Lung (tissue), 12 donors: ENCODE data around the gene HIRA. TPM values are rescaled to one million over a fixed set of nuclear protein-coding genes. Genes with fewer than 3 reads are reported as not detected.

Source experiments
- ATAC-seq: fragments of 200-7000 bp; cut with Tn5 transposase; one replicate; pipeline ENCODE4 v1.9.1; 2020; ENCODE audit warnings: moderate number of reproducible peaks; ENCODE audit not compliant: insufficient read depth, low FRiP score
- DNase-seq, 3 donors: peaks; one replicate each; pipeline ENCODE4 v3.0.0-alpha.2; 2013 to 2017
- H3K27ac ChIP-seq, 2 donors: one replicate each; pipeline ENCODE4 v1.5.1; 2013; ENCODE audit warnings: mild to moderate bottlenecking in 2 of 2, moderate library complexity in 2 of 2, control low read depth in 1 of 2, inconsistent platforms in 1 of 2, low read depth in 1 of 2, low read length in 1 of 2
- H3K27me3 ChIP-seq, 3 donors: one replicate each; pipeline ENCODE4 v1.5.1; 2013; ENCODE audit warnings: low read length in 2 of 3; ENCODE audit not compliant: control insufficient read depth in 3 of 3, insufficient read depth in 3 of 3
- H3K36me3 ChIP-seq, 4 donors: one replicate each; pipeline ENCODE4 v1.5.1; 2013; ENCODE audit warnings: low read length in 4 of 4, mild to moderate bottlenecking in 1 of 4, moderate library complexity in 1 of 4; ENCODE audit not compliant: control insufficient read depth in 4 of 4, insufficient read depth in 4 of 4
- H3K4me1 ChIP-seq, 5 donors: one replicate each; pipeline ENCODE4 v1.5.1; 2013; ENCODE audit warnings: low read length in 5 of 5, mild to moderate bottlenecking in 2 of 5, moderate library complexity in 1 of 5; ENCODE audit not compliant: control insufficient read depth in 5 of 5, insufficient read depth in 5 of 5
- H3K4me3 ChIP-seq: one replicate; pipeline ENCODE4 v1.5.1; 2013; ENCODE audit warnings: mild to moderate bottlenecking, control low read depth, moderate library complexity
- H3K9ac ChIP-seq, 2 donors: one replicate each; pipeline ENCODE4 v1.5.1; 2013; ENCODE audit warnings: low read length in 2 of 2, control low read depth in 1 of 2; ENCODE audit not compliant: insufficient read depth in 1 of 2
- H3K9me3 ChIP-seq, 4 donors: one replicate each; pipeline ENCODE4 v1.5.1; 2013; ENCODE audit warnings: low read length in 3 of 4, mild to moderate bottlenecking in 1 of 4, moderate library complexity in 1 of 4; ENCODE audit not compliant: control insufficient read depth in 4 of 4, insufficient read depth in 3 of 4
- CTCF ChIP-seq: IDR thresholded peaks from 2 replicates; pipeline ENCODE4 v1.5.1; 2012; ENCODE audit warnings: mild to moderate bottlenecking; ENCODE audit errors: control extremely low read depth, extremely low read depth
- WGBS, 2 donors: extraction: QIAGEN DNeasy Blood & Tissue Kit; methylation state at CpG; one replicate each; pipeline ENCODE4 v1.1.7; 2013; 5-methylcytosine and 5-hydroxymethylcytosine counted together
- polyA plus RNA-seq, 2 donors: library from polyadenylated mRNA; stranded (reverse); fragments of 200-250 nt; gene quantifications; one replicate each; pipeline ENCODE4 v1.2.1, GENCODE V29; 2013
- total RNA-seq, 2 donors: library from RNA; depleted of rRNA in 1 of 2; stranded (reverse); fragments of >200 nt in 1 of 2; gene quantifications; one replicate each; pipeline ENCODE4 v1.2.1, GENCODE V29; 2014 to 2021
- donor health status: control.
- donor health status: control.
- donor health status: Bipolar disorder and iron deficiency.
- donor health status: healthy.
- donor health status: DM: yes; HTN: yes; CAD: no.

Gene HIRA
- total and polyA plus RNA-seq, 4 donors: 7.5 to 27.2 (median 17.3) TPM

- DNase-seq: no peak
- no peak overlapping the region for H3K9ac ChIP-seq
- no peaks in the 10 kb centered on the region for H3K9me3 ChIP-seq
- TF ChIP-seq CTCF: no peak
- H3K4me1 ChIP-seq: no peaks in the 10 kb centered on the region
- H3K27ac ChIP-seq: no peak overlapping the region
- ATAC-seq: no peak
- H3K27me3 ChIP-seq: no peaks in the 10 kb centered on the region
- no peak overlapping the region for H3K4me3 ChIP-seq
- 88 to 89% methylated on average over 9 of the region's 9 CpGs for WGBS, 2 donors
- H3K36me3 ChIP-seq: peaks cover 24 to 48% (median 36%) of the 10 kb centered on the region in 4 donors
Measured at GRCh38 chr22:19383292-19383691, 48.2 kb downstream of the HIRA start.

- no peak overlapping the region for H3K9ac ChIP-seq
- ATAC-seq: no peak
- H3K9me3 ChIP-seq: no peaks in the 10 kb centered on the region
- peaks cover 25 to 46% (median 39%) of the 10 kb centered on the region in 4 donors for H3K36me3 ChIP-seq
- H3K4me1 ChIP-seq: no peaks in the 10 kb centered on the region
- H3K4me3 ChIP-seq: no peak overlapping the region
- DNase-seq: no peak
- 96% methylated on average over 5 of the region's 5 CpGs for WGBS, 2 donors
- no peaks in the 10 kb centered on the region for H3K27me3 ChIP-seq
- TF ChIP-seq CTCF: no peak
- no peak overlapping the region for H3K27ac ChIP-seq
Measured at GRCh38 chr22:19382240-19382639, 49.3 kb downstream of the HIRA start.

- H3K36me3 ChIP-seq: peaks cover 27 to 50% (median 31%) of the 10 kb centered on the region in 4 donors
- DNase-seq: no peak
Measured at GRCh38 chr22:19378344-19378674, 53.2 kb downstream of the HIRA start.

More at GRCh38 chr22:19378344-19378674, 53.2 kb downstream of the HIRA start:
- Histone ChIP-seq H3K27me3 (no peaks in the 10 kb centered on the region), H3K9ac (no peak overlapping the region), H3K9me3 (no peaks in the 10 kb centered on the region), H3K4me3 (no peak overlapping the region), H3K4me1 (no peaks in the 10 kb centered on the region), H3K27ac (no peak overlapping the region)
- no peak for TF ChIP-seq CTCF
- no peak for ATAC-seq
